GM03348 (cell line): Measurements from ENCODE around the gene NEBL.

Source experiments
- DNase-seq: peaks from one replicate; pipeline ENCODE4 v3.0.0; 2012; ENCODE audit warnings: low spot score

The NEBL gene

GRCh38 chr10:20901110-20901509, 4.0 kb upstream of the NEBL start:
- no peak for DNase-seq

DNA sequence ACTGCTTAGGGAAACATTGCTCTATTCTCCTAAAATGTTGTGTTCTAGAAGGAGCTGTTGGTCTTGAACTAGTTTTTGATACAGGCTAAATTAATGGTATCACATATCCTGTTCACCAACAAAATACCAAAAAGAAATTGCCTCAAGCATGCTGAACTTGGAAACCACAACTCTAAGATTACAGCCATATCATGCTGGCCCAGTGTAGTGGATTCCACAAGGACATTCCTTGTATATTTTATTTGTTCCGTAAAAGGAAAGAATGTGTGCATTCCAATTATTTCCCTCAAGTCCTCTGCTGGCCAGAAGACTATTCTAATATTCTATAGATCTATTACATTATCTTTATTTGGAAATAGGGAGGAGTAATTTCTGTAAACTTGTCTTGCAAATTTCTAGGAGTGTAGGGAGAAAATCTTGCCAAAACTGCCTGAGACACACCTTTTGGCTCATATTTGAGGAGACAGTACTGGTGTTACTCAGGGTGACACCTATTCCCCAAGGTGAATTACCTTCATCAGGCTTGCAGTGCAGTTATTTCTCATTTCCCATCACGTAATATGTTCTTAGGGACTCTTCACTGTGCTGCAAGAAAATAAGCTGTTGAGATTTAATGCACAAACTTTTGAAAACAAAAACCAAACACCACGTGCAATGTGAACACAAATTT, 1.9 kb upstream of the NEBL start:
- no peak for DNase-seq

GRCh38 chr10:20893297-20893696, 3.8 kb downstream of the NEBL start:
- DNase-seq = no peak

- no peak for DNase-seq
These were observed 4.3 kb downstream of the NEBL start for GRCh38 chr10:20892796-20893195.

- DNase-seq = no peak
These were observed 5.0 kb downstream of the NEBL start for GRCh38 chr10:20892011-20892585.

- DNase-seq = no peak
These were observed 5.8 kb downstream of the NEBL start for GRCh38 chr10:20891338-20891714.

DNA sequence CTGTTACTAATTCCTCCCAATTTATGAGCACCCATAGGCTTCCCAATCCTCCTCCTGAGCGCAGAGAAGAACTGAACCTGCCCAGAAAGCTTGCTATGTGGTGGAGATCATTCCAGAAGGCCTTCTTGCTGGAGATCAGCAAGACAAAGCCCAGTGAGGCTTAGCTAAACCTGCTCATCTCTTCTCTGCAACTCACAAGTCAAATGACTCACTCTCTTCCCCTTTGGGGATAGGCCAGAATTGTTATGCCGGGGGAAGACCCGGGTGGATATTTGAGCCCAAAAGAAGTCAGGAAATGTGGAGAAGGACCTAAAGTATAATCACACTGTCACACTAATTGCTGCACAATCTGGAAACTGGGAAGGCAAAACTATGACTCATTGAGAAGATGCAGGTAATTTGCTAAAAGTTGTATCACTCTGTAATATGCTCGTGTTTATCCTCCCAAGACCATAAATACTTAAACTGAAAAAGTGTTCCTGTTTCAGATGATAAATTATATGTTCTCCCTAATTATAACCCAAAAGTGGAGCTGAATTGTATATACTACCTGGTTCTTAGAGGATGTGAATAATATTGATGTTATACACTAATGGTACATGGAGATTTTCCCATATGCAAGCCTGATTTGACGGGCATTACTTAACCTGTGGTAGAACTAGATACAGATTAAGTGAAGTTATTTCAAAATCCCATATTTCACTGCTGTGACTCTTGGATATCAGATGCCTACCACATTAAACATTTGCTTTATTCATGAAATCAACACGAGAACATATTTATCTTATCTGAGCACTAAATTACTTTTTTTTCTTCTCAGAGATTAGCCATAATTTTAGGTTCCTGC, 6.4 kb downstream of the NEBL start:
- no peak for DNase-seq

DNA sequence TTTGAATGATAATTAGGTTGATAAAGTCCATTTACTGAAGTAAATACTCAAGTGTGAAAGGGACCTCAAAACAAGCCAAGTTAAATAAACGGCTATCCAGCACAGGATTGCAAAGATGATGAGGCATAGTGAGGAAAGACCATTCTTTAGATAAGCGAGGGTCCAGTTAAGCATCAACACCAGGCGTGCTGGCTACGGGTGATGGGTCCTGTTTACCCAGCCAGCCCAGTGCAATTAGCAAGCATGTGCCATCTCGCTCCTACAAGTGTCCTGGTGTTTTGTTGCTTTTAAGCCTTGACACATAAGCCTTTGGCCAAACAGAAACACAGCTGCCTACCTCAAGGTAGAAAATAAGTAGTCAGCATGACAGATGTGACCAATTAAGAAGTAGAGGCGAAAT, 7.1 kb downstream of the NEBL start:
- DNase-seq = no peak

- no peak for DNase-seq
These were observed 8.3 kb downstream of the NEBL start for GRCh38 chr10:20888620-20889330.

DNA sequence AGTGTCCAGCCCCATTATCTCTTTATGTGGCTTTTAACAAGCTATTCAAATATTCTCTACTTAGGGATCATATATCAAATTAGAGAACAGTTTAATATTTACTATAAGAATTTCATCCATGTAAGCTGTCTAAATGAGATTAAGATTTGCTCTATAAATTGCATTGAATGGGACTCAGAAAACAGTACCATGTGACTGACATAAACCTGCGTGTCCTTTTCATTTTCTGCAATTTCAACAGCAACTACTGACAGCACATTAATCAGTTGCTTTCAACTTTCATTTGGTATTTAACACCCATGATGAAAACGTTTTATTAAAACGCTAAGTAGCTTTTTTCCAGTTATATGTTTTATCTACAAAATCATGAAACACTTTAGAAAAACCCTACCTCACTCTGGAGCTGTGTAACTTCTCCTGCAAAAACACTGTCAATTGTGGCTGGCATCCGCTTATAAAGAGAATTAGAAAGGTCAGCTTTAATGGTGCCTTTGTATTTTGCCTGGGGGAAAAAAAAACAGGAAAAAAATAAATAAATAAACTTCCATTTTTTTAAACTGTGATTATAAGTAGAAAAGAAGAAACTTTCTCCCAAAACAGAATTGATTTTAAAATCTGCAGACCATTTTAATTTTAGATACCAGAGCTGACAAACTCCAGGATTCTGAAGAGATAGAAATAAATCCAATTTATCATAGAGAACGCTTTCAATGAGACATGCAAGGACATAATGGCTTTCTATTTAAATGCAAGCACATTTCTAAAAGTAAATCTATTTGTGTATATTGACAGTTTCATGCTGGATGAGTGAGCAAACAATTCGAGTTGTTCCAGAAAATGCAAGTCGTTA, 9.2 kb downstream of the NEBL start:
- DNase-seq = no peak

DNA sequence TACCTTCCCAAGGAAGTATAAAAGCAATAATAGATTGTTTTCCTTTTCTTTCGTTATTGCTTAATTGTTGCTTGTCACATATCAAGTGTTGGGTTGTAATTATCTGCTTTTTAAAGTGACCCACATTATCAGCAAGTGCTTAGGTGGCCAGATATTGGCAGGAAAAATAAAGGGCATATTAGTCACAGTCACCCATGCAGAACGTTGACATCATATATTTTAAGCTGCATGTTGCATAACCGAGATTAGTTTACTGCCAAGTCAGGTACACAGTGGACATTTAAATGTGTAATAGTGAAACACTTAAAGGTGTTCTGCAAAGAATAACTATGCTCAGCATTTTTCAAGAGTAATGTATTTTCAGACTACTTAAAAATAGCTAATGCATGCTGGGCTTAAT, 11.4 kb downstream of the NEBL start:
- DNase-seq = no peak

GRCh38 chr10:20883552-20883951, 13.6 kb downstream of the NEBL start:
- no peak for DNase-seq

- DNase-seq = no peak
These were observed 15.0 kb downstream of the NEBL start for GRCh38 chr10:20882091-20882490.

DNA sequence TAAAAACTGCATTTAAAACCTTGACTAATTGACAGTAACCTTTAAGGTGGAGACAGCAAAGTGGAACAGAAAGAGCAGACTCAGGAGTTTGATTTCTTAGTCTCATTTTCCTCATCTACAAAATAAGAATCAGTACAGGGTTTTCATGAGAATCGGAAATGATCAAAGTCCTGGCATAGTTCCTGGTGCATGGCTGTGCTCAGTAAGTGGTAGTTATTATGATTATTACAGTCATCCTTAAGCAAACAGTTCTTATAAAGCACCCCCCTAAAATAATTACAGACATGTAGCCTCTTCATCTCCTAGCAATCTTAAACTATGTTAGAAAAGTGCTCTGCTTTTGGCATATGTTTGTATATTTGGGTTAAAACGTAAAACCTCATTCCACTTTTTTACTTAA, 18.0 kb downstream of the NEBL start:
- DNase-seq = no peak

- DNase-seq = no peak
These were observed 18.8 kb downstream of the NEBL start for GRCh38 chr10:20877986-20878983.

DNA sequence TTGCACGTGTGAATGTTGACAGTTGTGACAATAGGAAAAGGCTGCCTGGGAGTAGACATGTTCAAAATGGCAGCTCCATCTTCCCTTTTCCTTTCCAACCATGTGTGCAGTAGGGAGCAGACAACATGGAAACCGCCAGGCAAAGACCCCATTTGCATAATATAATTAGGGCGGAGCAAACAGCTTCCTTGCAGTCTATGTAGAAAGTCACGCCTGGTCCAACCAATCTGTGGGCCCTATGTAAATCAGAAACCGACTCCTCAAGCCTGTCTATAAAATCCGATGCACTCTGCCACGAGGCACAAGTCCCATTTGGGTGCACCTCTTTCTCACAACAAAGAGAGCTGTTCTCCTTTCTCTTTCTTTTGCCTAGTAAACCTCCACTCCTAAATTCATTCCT, 19.6 kb downstream of the NEBL start:
- no peak for DNase-seq

GRCh38 chr10:20874261-20874660, 22.9 kb downstream of the NEBL start:
- no peak for DNase-seq

- no peak for DNase-seq
These were observed 25.1 kb downstream of the NEBL start for GRCh38 chr10:20871970-20872369.

GRCh38 chr10:20870834-20871233, 26.3 kb downstream of the NEBL start:
- DNase-seq = no peak

DNA sequence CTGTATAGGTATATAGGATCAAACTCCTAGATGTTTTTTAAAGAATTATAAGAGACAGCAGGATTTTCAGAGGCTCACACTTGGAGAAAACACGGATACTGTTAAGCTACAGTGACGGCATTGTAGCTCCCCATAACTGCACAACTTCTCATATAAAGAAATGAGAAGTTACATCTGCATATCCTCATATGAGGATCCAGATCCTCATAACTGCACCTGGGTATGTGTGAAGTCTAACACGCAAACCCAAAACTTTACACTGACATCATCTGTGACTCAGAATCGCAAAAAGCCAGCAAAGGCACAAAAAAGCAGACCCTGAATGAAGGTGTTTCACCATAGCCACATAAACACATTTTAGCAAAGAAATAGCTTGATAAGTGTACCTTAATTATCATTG, 34.1 kb downstream of the NEBL start:
- DNase-seq = no peak
